ENCODE data around the gene CDH4. TPM values are rescaled to one million over a fixed set of nuclear protein-coding genes. Genes with fewer than 3 reads are reported as not detected.
A peak's percentile ranks its signal among the peaks of the same experiment; 100 is the strongest.

The CDH4 gene
- total RNA-seq, 1 donor: 0.18 TPM

DNA sequence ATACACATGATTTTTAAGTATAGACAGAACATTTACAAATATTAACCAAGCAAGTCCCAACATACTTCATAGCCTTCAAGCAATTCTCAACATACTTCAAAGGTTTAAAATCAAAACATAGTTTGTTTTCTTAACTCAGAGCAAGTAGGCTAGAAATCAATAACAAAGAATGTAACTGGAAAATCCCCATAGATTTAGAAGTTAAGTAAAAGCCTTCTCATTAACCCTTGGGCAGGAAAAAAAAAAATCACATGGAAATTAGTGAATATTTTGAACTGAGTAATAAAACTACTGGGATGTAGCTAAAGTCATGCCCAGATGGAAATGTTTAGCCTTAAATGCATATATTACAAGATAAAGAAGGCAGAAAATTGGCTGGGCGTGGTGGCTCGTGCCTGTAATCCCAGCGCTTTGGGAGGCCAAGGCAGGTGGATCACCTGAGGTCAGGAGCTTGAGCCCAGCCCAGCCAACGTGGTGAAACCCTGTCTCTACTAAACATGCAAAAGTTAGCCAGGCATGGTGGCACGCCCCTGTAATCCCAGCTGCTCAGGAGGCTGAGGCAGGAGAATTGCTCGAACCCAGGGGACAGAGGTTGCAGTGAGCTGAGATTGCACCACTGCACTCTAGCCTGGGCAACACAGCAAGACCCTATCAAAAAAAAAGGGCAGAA, 497.5 kb downstream of the CDH4 start:
- DNase-seq (ENCODE audit: low read depth): no peak
- no peak overlapping the region for H3K4me3 ChIP-seq (ENCODE audit: low read depth, low read length)
- TF ChIP-seq, protein P1, sequence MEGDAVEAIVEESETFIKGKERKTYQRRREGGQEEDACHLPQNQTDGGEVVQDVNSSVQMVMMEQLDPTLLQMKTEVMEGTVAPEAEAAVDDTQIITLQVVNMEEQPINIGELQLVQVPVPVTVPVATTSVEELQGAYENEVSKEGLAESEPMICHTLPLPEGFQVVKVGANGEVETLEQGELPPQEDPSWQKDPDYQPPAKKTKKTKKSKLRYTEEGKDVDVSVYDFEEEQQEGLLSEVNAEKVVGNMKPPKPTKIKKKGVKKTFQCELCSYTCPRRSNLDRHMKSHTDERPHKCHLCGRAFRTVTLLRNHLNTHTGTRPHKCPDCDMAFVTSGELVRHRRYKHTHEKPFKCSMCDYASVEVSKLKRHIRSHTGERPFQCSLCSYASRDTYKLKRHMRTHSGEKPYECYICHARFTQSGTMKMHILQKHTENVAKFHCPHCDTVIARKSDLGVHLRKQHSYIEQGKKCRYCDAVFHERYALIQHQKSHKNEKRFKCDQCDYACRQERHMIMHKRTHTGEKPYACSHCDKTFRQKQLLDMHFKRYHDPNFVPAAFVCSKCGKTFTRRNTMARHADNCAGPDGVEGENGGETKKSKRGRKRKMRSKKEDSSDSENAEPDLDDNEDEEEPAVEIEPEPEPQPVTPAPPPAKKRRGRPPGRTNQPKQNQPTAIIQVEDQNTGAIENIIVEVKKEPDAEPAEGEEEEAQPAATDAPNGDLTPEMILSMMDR (IDR thresholded peaks at IDR 0.05; ENCODE audit: insufficient read depth, low read length): no peak

GRCh38 chr20:61750093-61750492, 498.0 kb downstream of the CDH4 start:
- no peak for DNase-seq (ENCODE audit: low read depth)
- TF ChIP-seq, protein P1 (IDR thresholded peaks at IDR 0.05; ENCODE audit: insufficient read depth, low read length): no peak

GRCh38 chr20:61752576-61752975, 500.5 kb downstream of the CDH4 start:
- no peak for DNase-seq (ENCODE audit: low read depth)
- no peak overlapping the region for H3K4me3 ChIP-seq (ENCODE audit: low read depth, low read length)
- TF ChIP-seq, protein P1 (IDR thresholded peaks at IDR 0.05; ENCODE audit: insufficient read depth, low read length): no peak

More at GRCh38 chr20:61750093-61750492, 498.0 kb downstream of the CDH4 start:
- no peak overlapping the region for H3K4me3 ChIP-seq (ENCODE audit: low read depth, low read length)

- TF ChIP-seq, protein P1 (IDR thresholded peaks at IDR 0.05; ENCODE audit: insufficient read depth, low read length): no peak
- no peak overlapping the region for H3K4me3 ChIP-seq (ENCODE audit: low read depth, low read length)
- peak; percentile 37 for DNase-seq (ENCODE audit: low read depth)
Observed at GRCh38 chr20:61753316-61753942, 501.4 kb downstream of the CDH4 start.

GRCh38 chr20:61753987-61754956, 502.2 kb downstream of the CDH4 start:
- no peak overlapping the region for H3K4me3 ChIP-seq (ENCODE audit: low read depth, low read length)
- TF ChIP-seq, protein P1 (IDR thresholded peaks at IDR 0.05; ENCODE audit: insufficient read depth, low read length): no peak
- DNase-seq (ENCODE audit: low read depth): no peak

- DNase-seq (ENCODE audit: low read depth): peak; percentile 0
- TF ChIP-seq, protein P1 (IDR thresholded peaks at IDR 0.05; ENCODE audit: insufficient read depth, low read length): no peak
- H3K4me3 ChIP-seq (ENCODE audit: low read depth, low read length): no peak overlapping the region
Observed at GRCh38 chr20:61754976-61755778, 503.1 kb downstream of the CDH4 start.
